H1 (cell line): ENCODE results near the gene CEP128. TPM values are rescaled to one million over a fixed set of nuclear protein-coding genes. Genes with fewer than 3 reads are reported as not detected.

Source experiments
- CREB1 ChIP-seq: IDR thresholded peaks from 2 replicates; pipeline ENCODE4 v1.6.1; 2012; ENCODE audit warnings: inconsistent platforms
- MAX ChIP-seq: IDR thresholded peaks from 2 replicates; pipeline ENCODE4 v1.6.1; 2012; ENCODE audit warnings: inconsistent platforms
- RBBP5 ChIP-seq: IDR thresholded peaks from 2 replicates; pipeline ENCODE4 v1.7.1; 2012; ENCODE audit warnings: low read depth, mild to moderate bottlenecking, inconsistent platforms, low read length, moderate library complexity, borderline replicate concordance
- RXRA ChIP-seq: IDR thresholded peaks from 2 replicates; pipeline ENCODE4 v1.6.1; 2011; ENCODE audit warnings: low read depth, mild to moderate bottlenecking, low read length, moderate library complexity; ENCODE audit not compliant: insufficient read depth
- polyA plus RNA-seq, 7 experiments: library from polyadenylated mRNA; depleted of rRNA in 3 of 7; stranded (reverse) in 5 of 7; unstranded in 2 of 7; fragments of >200 nt in 5 of 7; fragments of 200-250 nt in 2 of 7; gene quantifications; 1 replicate in 5 of 7; 2 replicates in 1 of 7; 4 replicates in 1 of 7; pipeline versions ENCODE4 v1.2.1 to v1.2.3, GENCODE V29; 2011 to 2013; ENCODE audit warnings: missing spikeins in 2 of 7, mixed read lengths in 2 of 7
- total RNA-seq: library from RNA; stranded (reverse); fragmentation: NEBNext Ultra II Directional; extraction: Animal tissue kit (Norgen Biotek cat#: 25700); gene quantifications from 2 replicates; pipeline ENCODE4 v1.2.1, GENCODE V29; 2021

The CEP128 gene
- total and polyA plus RNA-seq, 2 of the 8 experiments (the other 6 are each of a cell fraction or from before 2014, with no cell fraction given), result 1.9 to 17.0 TPM

DNA sequence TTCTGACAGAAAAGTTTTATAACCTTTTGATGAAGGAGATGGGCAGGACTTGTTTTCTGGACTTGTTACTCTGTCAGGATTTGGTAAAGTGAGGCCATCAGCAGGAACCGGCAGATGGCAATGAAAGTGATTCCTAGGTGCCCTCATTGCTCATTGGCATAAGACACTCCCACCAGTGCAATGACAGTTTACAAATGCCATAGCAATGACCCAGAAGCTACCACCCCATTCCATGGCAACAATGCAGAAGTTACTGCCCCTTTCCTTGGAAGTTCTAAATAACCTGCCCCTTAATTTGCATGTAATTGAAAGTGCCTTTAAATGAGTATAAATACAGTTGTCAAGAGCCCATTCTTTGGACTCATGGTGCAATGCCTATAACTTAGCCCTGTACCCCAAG is 222.6 kb downstream of the CEP128 start (continued):
- TF ChIP-seq MAX (no peak), RXRA (no peak), RBBP5 (no peak), CREB1 (no peak)
